Stimulated activated CD4-positive, alpha-beta T cell treated with anti-CD3 and anti-CD28 coated beads, TNF-alpha, amount 100 ng/mL, for 1 hour (primary cell): ENCODE data around the gene FLAD1.

Experiments
- DNase-seq, 3 donors: peaks; one replicate each; pipeline ENCODE4 v3.0.0-alpha.2; 2020; ENCODE audit warnings: low read depth in 3 of 3, low spot score in 1 of 3

Gene FLAD1

GRCh38 chr1:155014709-155015508 is 31.8 kb downstream of the FLAD1 start:
- DNase-seq: no peak

DNA sequence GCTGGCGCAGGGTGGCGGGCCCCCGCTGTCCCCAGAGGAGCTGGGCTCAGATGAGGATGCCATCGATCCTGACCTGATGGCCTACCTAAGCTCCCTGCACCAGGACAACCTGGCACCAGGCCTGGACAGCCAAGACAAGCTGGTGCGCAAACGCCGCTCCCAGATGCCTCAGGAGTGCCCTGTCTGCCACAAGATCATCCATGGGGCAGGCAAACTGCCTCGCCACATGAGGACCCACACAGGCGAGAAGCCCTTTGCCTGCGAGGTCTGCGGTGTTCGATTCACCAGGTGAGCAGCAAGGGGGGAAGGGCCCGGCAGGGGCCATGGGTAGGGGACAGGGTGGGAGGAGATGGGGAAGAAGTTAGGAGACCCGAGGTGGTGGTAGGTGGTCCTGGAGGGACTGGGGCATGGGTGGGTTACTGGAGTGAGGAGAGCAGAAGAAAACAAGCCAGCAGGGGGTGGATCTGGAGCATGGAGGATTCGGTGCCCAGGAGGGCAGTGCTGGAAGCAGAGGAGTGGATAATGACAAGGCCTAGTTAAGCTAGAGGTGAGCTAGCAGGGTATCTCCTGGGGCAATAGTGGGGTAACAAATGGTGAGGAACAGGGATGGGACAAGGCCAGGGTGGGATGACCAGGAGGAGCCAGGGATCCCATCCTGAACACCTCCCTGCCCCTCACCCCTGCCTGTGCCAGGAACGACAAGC is 32.5 kb downstream of the FLAD1 start:
- no peak for DNase-seq

- DNase-seq: no peak
Observed at GRCh38 chr1:155016231-155016831, 33.2 kb downstream of the FLAD1 start.

DNA sequence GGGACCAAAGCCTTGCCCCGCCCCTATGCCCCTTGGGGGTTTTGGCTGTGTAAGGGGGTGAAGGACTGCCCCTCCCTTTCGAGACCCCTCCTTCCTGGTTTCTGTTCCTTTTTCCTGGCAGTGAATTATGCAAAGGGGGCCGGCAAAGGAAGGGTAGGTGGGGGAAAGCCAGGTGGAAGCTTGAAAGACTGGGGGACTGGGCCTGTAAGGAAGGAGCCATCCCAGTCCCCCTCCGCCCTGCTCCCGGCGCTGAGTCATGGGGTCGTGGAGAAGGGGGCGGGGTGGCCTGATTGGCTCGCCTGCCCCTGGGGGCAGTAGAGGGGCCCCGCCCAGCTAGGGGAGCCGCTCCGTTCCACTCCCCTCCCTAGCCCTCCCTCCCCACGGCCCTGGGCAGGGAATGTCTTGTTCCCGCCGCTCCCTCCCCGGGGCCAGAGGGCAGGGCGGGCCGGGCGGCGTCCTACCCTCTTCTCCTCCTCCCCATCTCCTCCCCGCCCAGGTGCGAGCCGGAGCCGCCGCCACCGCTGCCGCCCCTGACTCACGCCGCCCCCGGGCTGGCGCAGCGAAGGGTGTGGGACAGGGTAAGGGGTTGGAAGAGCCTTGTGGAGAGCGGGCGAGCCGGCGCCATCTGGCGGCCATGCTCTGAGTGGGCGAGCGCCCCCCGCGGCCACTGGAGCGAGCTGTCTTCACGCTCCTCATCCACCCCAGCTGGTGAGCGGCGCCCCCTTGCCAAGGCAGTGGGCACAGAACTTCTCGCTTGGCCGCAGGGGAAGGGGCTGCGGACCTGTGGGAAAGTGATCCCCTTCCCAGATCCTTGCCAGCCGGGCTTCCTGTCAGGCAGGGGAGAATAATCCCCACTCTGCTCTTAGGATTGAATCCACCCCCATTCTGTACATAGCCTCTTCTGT is 34.1 kb downstream of the FLAD1 start:
- DNase-seq: peak; percentile 80 to 92 (median 89)

- no peak for DNase-seq
Observed at GRCh38 chr1:155017946-155018316, 34.8 kb downstream of the FLAD1 start.

GRCh38 chr1:155018617-155019348 is 35.6 kb downstream of the FLAD1 start:
- DNase-seq: no peak

DNA sequence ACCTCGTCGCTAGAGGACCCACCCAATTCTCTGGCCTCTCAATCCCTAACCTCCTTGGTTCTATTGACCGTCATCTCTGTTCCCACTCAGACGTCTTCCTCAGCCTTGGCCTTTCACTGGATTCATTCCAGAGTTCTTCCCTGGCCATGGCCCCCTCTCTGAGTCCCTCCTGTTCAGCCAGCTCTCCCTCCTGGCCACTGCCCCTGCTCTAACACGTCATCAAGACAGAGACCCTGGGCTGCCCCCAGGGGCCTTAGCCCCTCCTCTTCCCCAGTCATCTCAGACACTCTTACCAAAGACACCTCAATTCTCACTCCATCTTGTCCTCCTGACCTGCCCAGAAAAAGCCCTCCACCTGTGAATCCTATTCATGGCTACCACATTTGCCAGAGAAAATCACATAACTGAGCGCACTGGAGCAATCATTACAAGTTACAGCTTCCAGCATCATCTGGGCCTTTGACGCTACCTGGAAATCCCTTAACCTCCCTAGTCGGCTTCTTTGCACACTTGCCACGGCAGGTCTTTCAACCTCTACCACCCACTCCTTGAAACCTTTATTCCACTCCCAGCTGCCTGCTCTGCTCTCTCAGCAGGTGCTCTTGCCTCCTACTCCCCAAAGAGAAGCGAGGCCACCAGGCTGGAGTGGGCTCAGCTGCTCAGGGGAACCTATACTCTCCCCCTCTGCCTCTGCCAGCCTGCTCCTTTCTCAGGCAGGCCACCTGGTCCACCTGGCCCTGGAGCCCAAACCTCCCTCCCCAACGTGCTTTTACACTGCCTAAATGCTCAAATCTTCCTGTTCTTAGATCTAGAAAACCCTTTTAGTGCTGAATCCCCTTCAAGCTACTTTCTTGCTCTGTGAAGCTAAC is 36.5 kb downstream of the FLAD1 start:
- no peak for DNase-seq

DNA sequence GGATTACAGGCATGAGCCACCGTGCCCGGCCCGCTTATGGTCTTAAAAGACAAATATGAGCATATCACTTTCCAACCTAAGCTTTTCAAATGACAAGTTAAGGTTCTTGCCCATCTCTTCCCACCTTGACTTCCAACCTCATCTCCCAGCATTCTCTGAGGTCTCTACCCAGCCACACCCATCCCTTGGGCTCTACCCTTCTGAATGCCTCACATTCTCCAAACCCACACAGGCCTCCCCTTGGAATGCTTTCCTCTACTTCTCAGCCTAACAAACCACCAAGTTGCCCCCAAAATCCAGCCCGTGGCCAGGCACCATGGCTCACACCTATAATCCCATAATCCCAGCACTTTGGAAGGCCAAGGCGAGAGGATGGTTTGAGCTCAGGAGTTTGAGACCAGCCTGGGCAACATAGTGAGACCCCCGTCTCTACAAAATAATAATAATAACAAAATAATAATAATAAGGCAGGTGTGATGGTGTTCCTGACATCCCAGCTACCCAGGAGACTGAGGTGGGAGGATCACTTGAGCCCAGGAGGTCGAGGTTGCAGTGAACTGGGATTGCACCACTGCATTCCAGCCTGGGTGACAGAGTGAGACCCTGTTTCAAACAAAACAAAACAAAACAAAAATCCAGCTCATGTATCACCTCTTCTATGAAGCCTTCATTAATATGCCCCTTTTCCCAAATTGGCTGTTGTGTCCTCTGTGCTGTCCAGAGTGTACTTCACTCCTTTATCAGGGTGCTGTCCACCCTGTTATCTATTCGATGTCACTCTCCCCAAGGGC is 39.2 kb downstream of the FLAD1 start:
- no peak for DNase-seq

DNA sequence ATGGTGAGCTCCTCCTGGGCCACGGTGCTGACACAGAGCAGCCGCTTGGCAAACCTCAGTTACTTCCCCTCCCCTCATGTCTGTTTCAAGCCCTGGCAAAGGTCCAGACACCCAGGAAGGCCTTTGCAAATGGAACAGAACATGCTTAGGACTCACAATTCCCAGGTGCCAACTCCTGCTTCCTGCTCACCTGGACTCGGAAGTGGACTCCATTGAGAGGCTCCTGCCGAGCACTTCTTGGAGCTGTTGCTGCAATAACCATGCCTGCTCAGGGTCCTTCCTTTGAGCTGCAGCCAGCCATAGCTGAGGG is 39.7 kb downstream of the FLAD1 start:
- DNase-seq: no peak

- DNase-seq: no peak
Observed at GRCh38 chr1:155023627-155024026, 40.5 kb downstream of the FLAD1 start.

DNA sequence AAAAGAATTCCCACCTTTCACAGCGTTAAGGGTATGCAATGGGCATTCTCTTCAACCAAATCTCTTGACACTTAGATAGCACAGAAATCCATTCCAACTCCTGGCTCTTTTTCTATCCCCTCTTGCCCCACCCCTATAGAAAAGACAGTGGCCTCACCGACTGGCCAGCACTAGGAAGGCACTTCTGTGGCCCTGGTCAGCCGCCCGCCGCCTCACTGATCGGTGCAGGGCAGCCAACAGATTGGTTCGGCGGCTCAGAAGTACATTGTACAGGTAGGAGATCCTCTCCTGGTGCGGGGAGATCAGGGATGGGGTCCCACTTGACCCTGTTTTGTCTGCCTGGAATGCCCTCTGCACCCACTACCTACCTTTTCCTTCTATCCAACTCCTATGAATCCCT is 41.2 kb downstream of the FLAD1 start:
- no peak for DNase-seq

DNA sequence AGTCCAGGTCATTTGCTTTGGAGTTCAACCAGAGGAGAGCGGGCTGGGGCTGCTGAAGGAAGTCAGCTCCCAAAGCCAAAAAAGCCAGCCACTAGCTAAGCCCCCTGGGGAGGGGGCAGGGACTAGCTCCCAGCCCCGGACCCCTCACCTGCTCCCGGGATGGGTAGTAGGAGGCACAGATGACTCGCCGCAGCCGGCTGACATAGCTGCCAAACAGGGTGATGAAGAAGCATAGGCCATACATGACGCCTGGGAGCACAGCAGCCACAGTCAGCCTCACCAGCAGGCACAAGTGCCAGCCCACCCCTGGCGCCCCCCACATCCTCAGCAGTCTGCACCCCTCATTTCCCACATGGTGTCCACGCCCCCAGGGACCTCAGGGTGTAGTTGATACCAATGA is 43.0 kb downstream of the FLAD1 start:
- no peak for DNase-seq

- no peak for DNase-seq
Observed at GRCh38 chr1:155026588-155026987, 43.4 kb downstream of the FLAD1 start.

DNA sequence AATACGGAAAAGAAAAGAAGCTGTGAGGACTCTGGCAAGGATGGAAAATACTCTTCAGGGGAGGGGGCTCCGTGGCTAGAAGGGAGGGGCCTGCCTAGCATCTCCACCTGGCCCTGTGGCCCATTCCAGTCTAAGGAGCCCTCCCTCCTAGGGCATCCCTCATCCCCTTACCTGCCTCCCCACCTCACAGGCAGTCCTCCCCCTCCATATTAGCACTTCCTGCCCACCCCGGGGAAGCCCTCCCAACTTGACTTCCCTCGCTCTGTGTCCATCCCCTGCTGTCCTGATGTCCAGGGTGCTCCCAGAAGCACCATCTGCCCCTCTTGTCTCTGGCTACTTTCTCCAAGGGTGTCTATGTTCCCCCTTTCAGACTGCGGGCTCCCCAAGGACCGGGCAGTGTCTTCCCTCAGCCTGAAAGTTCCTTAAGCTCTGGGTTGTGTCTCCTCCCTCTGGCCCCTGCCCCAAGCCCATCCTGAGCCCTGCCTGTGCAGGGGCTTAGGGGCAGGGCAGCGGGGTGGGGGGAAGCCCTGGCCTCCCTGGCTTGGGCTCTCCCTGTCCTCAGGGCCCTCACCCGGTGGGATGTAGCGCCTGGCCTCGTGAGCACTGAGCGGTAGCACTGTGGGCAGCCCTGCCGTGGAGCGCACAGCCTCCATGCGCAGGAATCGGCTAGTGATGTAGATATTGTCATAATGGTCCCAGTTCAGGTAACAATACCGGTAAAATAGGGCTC is 46.5 kb downstream of the FLAD1 start:
- no peak for DNase-seq

GRCh38 chr1:155030243-155030795 is 47.2 kb downstream of the FLAD1 start:
- no peak for DNase-seq

DNA sequence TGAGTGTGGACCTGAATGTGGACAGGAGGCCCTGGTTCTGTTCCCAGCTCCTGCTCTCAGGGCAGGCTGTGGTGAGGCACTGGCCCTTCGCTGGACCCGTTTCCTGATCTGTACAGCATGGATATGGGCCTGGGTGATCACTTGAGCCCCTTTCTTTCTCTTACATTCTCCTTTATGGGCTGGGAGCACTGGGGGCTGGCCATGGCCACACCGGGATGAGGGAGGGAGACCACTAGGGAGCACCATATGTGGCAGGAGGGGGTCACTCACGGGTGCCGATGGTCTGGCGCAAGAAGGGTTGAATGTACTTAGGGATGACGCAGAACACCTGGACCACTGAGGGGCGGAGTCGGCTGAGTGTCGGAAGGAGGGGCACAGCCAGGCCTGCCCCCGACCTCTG is 47.8 kb downstream of the FLAD1 start:
- DNase-seq: no peak

DNA sequence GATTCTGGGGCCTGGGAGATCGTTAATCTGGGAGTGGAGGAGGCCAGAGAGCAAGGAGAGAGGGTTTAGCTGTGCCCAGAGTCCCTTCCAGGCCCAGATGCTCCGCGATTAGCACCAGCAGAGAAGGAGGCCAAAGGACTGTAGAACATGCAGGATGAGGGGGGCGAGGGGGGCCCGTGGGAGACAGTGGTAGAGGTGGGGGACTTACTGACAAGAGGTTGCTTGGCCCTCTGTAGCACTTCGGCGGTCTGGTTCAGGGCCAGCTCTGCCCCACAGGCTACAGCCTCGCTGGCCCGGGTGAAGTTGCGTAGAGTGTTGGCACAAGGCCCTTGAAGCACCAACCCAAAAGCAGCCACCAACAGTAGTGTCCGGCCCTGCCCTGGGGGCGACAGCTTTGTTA is 49.7 kb downstream of the FLAD1 start:
- DNase-seq: no peak

GRCh38 chr1:155033524-155033923 is 50.4 kb downstream of the FLAD1 start, which contains the start of the genes DCST1 and DCST2:
Gene DCST1 (plus strand): TSS chr1:155033824. CDS start chr1:155034037, 213 bp downstream.
Gene DCST2 (minus strand): TSS chr1:155033781. CDS start chr1:155033701, 80 bp downstream.
- DNase-seq: no peak
